Measurements from ENCODE around the gene TAF4B.

GRCh38 chr18:26406854-26407517 lies 180.7 kb downstream of the TAF4B start:
- TF ChIP-seq, protein P1, sequence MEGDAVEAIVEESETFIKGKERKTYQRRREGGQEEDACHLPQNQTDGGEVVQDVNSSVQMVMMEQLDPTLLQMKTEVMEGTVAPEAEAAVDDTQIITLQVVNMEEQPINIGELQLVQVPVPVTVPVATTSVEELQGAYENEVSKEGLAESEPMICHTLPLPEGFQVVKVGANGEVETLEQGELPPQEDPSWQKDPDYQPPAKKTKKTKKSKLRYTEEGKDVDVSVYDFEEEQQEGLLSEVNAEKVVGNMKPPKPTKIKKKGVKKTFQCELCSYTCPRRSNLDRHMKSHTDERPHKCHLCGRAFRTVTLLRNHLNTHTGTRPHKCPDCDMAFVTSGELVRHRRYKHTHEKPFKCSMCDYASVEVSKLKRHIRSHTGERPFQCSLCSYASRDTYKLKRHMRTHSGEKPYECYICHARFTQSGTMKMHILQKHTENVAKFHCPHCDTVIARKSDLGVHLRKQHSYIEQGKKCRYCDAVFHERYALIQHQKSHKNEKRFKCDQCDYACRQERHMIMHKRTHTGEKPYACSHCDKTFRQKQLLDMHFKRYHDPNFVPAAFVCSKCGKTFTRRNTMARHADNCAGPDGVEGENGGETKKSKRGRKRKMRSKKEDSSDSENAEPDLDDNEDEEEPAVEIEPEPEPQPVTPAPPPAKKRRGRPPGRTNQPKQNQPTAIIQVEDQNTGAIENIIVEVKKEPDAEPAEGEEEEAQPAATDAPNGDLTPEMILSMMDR (IDR thresholded peaks at IDR 0.05; ENCODE audit: poor library complexity), result no peak
- TF ChIP-seq EZH2phosphoT487 (IDR thresholded peaks at IDR 0.05; ENCODE audit: low read depth, severe bottlenecking, unreplicated experiment) (no peak), EZH2 (IDR thresholded peaks at IDR 0.05; ENCODE audit: borderline replicate concordance) (no peak)
